Activated CD4-positive, alpha-beta T cell treated with anti-CD3 and anti-CD28 coated beads, Interleukin-2, amount 10 ng/mL, durations not matched to agents 7 days and 5 days (primary cell): ENCODE data around the gene CACNA1C. TPM values are rescaled to one million over a fixed set of nuclear protein-coding genes. Genes with fewer than 3 reads are reported as not detected.

ENCODE experiments used
- CTCF ChIA-PET: fragments of 350-600 bp; sonication (Branson Sonifier 250); formaldehyde crosslinking; loops from one replicate; lab custom pipeline; 2021; ENCODE audit warnings: antibody characterized with exemption; lab: Charles Lee
- POLR2A ChIA-PET: fragments of 350-600 bp; sonication (Branson Sonifier 250); formaldehyde crosslinking; loops from one replicate; lab custom pipeline; 2021; ENCODE audit warnings: antibody characterized with exemption; lab: Charles Lee
- DNase-seq: peaks from one replicate; pipeline ENCODE4 v3.0.0-alpha.2; 2020
- H3K27ac Mint-ChIP-seq: one replicate; pipeline ENCODE4 v1.8.0; 2021; ENCODE audit warnings: mild to moderate bottlenecking, moderate library complexity, mixed read lengths
- H3K27me3 Mint-ChIP-seq: one replicate; pipeline ENCODE4 v1.8.0; 2021; ENCODE audit warnings: mixed read lengths
- H3K36me3 Mint-ChIP-seq: one replicate; pipeline ENCODE4 v1.8.0; 2021; ENCODE audit warnings: low read depth, mixed read lengths
- H3K4me1 Mint-ChIP-seq: one replicate; pipeline ENCODE4 v1.8.0; 2021; ENCODE audit warnings: mixed read lengths
- H3K4me3 Mint-ChIP-seq: one replicate; pipeline ENCODE4 v1.8.0; 2021; ENCODE audit warnings: mild to moderate bottlenecking, moderate library complexity, mixed read lengths
- H3K9me3 Mint-ChIP-seq: one replicate; pipeline ENCODE4 v1.8.0; 2021; ENCODE audit warnings: mixed read lengths
- total RNA-seq, 2 experiments: library from RNA; stranded (reverse); gene quantifications; one replicate each; pipeline ENCODE4 v1.2.3, GENCODE V29; 2021

Gene CACNA1C
- total RNA-seq, 2 experiments from 2014 or later: 0.12 to 0.15 TPM

GRCh38 chr12:2503036-2503435 lies 450.2 kb downstream of the CACNA1C start:
- H3K9me3 Mint-ChIP-seq: no peaks in the 10 kb centered on the region
- H3K27ac Mint-ChIP-seq: no peak overlapping the region
- H3K36me3 Mint-ChIP-seq: no peaks in the 10 kb centered on the region
- peaks cover 3% of the 10 kb centered on the region for H3K27me3 Mint-ChIP-seq
- peaks cover 6% of the 10 kb centered on the region for H3K4me1 Mint-ChIP-seq
- DNase-seq: no peak
- CTCF ChIA-PET: interaction anchor here (1.6 kb wide), 1 partner anchor 21 kb away, joined by 3 read pairs; no protein-coding TSS in a partner anchor
- POLR2A ChIA-PET: no interaction called here
- no peak overlapping the region for H3K4me3 Mint-ChIP-seq

GRCh38 chr12:2503762-2504161 lies 451.0 kb downstream of the CACNA1C start:
- no peak for DNase-seq
- no peak overlapping the region for H3K4me3 Mint-ChIP-seq
- H3K36me3 Mint-ChIP-seq: no peaks in the 10 kb centered on the region
- H3K9me3 Mint-ChIP-seq: no peaks in the 10 kb centered on the region
- ChIA-PET CTCF (interaction anchor here (1.6 kb wide), 1 partner anchor 20 kb away, joined by 3 read pairs; no protein-coding TSS in a partner anchor), POLR2A (no interaction called here)
- peaks cover 3% of the 10 kb centered on the region for H3K27me3 Mint-ChIP-seq
- H3K27ac Mint-ChIP-seq: no peak overlapping the region
- peaks cover 6% of the 10 kb centered on the region for H3K4me1 Mint-ChIP-seq

GRCh38 chr12:2504577-2504976 lies 451.8 kb downstream of the CACNA1C start:
- Mint-ChIP-seq H3K4me3 (no peak overlapping the region), H3K36me3 (no peaks in the 10 kb centered on the region), H3K4me1 (peaks cover 6% of the 10 kb centered on the region), H3K27ac (no peak overlapping the region), H3K27me3 (peaks cover 3% of the 10 kb centered on the region), H3K9me3 (no peaks in the 10 kb centered on the region)
- ChIA-PET POLR2A (no interaction called here), CTCF (no interaction called here)
- no peak for DNase-seq

- H3K36me3 Mint-ChIP-seq: no peaks in the 10 kb centered on the region
- POLR2A ChIA-PET: no interaction called here
- no peak overlapping the region for H3K27ac Mint-ChIP-seq
- no peak for DNase-seq
- no peaks in the 10 kb centered on the region for H3K9me3 Mint-ChIP-seq
- no peak overlapping the region for H3K4me3 Mint-ChIP-seq
- H3K27me3 Mint-ChIP-seq: peaks cover 3% of the 10 kb centered on the region
- no peaks in the 10 kb centered on the region for H3K4me1 Mint-ChIP-seq
- CTCF ChIA-PET: no interaction called here
Measured at GRCh38 chr12:2507814-2508213, 455.0 kb downstream of the CACNA1C start.

GRCh38 chr12:2509137-2509536 lies 456.4 kb downstream of the CACNA1C start:
- ChIA-PET CTCF (no interaction called here), POLR2A (no interaction called here)
- Mint-ChIP-seq H3K9me3 (no peaks in the 10 kb centered on the region), H3K36me3 (no peaks in the 10 kb centered on the region), H3K27me3 (no peaks in the 10 kb centered on the region), H3K27ac (no peak overlapping the region), H3K4me1 (no peaks in the 10 kb centered on the region), H3K4me3 (no peak overlapping the region)
- no peak for DNase-seq

- no peaks in the 10 kb centered on the region for H3K36me3 Mint-ChIP-seq
- H3K4me3 Mint-ChIP-seq: no peak overlapping the region
- no peak overlapping the region for H3K27ac Mint-ChIP-seq
- ChIA-PET CTCF (no interaction called here), POLR2A (no interaction called here)
- H3K9me3 Mint-ChIP-seq: no peaks in the 10 kb centered on the region
- H3K4me1 Mint-ChIP-seq: no peaks in the 10 kb centered on the region
- no peaks in the 10 kb centered on the region for H3K27me3 Mint-ChIP-seq
- no peak for DNase-seq
Measured at GRCh38 chr12:2510045-2510444, 457.3 kb downstream of the CACNA1C start.

- Mint-ChIP-seq H3K4me1 (no peaks in the 10 kb centered on the region), H3K4me3 (no peak overlapping the region), H3K36me3 (no peaks in the 10 kb centered on the region), H3K27ac (no peak overlapping the region), H3K9me3 (no peaks in the 10 kb centered on the region), H3K27me3 (no peaks in the 10 kb centered on the region)
- ChIA-PET CTCF (interaction anchor here (0.6 kb wide), 1 partner anchor 74 kb away, joined by 3 read pairs; no protein-coding TSS in a partner anchor), POLR2A (no interaction called here)
- DNase-seq: no peak
Measured at GRCh38 chr12:2513141-2514037, 460.6 kb downstream of the CACNA1C start.

GRCh38 chr12:2514038-2514340 lies 461.2 kb downstream of the CACNA1C start:
- DNase-seq: no peak
- no peak overlapping the region for H3K27ac Mint-ChIP-seq
- no peaks in the 10 kb centered on the region for H3K9me3 Mint-ChIP-seq
- no peaks in the 10 kb centered on the region for H3K27me3 Mint-ChIP-seq
- no peaks in the 10 kb centered on the region for H3K4me1 Mint-ChIP-seq
- ChIA-PET POLR2A (no interaction called here), CTCF (interaction anchor here (0.6 kb wide), 1 partner anchor 74 kb away, joined by 3 read pairs; no protein-coding TSS in a partner anchor)
- no peaks in the 10 kb centered on the region for H3K36me3 Mint-ChIP-seq
- no peak overlapping the region for H3K4me3 Mint-ChIP-seq

GRCh38 chr12:2520722-2521246 lies 468.0 kb downstream of the CACNA1C start:
- Mint-ChIP-seq H3K4me1 (no peaks in the 10 kb centered on the region), H3K36me3 (no peaks in the 10 kb centered on the region), H3K4me3 (no peak overlapping the region), H3K27me3 (no peaks in the 10 kb centered on the region), H3K27ac (no peak overlapping the region), H3K9me3 (no peaks in the 10 kb centered on the region)
- POLR2A ChIA-PET: no interaction called here
- CTCF ChIA-PET: no interaction called here
- DNase-seq: no peak

- Mint-ChIP-seq H3K36me3 (no peaks in the 10 kb centered on the region), H3K4me3 (no peak overlapping the region), H3K27ac (no peak overlapping the region), H3K9me3 (no peaks in the 10 kb centered on the region), H3K4me1 (peaks cover 3% of the 10 kb centered on the region), H3K27me3 (peaks cover under 1% of the 10 kb centered on the region)
- no peak for DNase-seq
- ChIA-PET CTCF (interaction anchor here (1.4 kb wide), 1 partner anchor 20 kb away, joined by 3 read pairs; no protein-coding TSS in a partner anchor), POLR2A (no interaction called here)
Measured at GRCh38 chr12:2523317-2523716, 470.5 kb downstream of the CACNA1C start.

- DNase-seq: no peak
Measured at GRCh38 chr12:2523844-2524243, 471.1 kb downstream of the CACNA1C start.

GRCh38 chr12:2526371-2526770 lies 473.6 kb downstream of the CACNA1C start:
- Mint-ChIP-seq H3K4me1 (peaks cover 11% of the 10 kb centered on the region), H3K4me3 (no peak overlapping the region), H3K27me3 (peaks cover 2% of the 10 kb centered on the region), H3K9me3 (no peaks in the 10 kb centered on the region), H3K36me3 (no peaks in the 10 kb centered on the region), H3K27ac (no peak overlapping the region)
- no peak for DNase-seq
- CTCF ChIA-PET: interaction anchor here (1.5 kb wide), 1 partner anchor 30 kb away, joined by 3 read pairs; no protein-coding TSS in a partner anchor
- POLR2A ChIA-PET: no interaction called here

More at GRCh38 chr12:2523844-2524243, 471.1 kb downstream of the CACNA1C start:
- Mint-ChIP-seq H3K36me3 (no peaks in the 10 kb centered on the region), H3K4me3 (no peak overlapping the region), H3K4me1 (peaks cover 3% of the 10 kb centered on the region), H3K27ac (no peak overlapping the region), H3K9me3 (no peaks in the 10 kb centered on the region), H3K27me3 (peaks cover 2% of the 10 kb centered on the region)
- ChIA-PET POLR2A (no interaction called here), CTCF (interaction anchor here (0.6 to 1.4 kb wide), 2 partner anchors 21 to 246 kb away, joined by 3 read pairs; no protein-coding TSS in a partner anchor)

- peaks cover 11% of the 10 kb centered on the region for H3K4me1 Mint-ChIP-seq
- ChIA-PET POLR2A (no interaction called here), CTCF (no interaction called here)
- H3K27me3 Mint-ChIP-seq: peaks cover 2% of the 10 kb centered on the region
- H3K4me3 Mint-ChIP-seq: no peak overlapping the region
- H3K36me3 Mint-ChIP-seq: no peaks in the 10 kb centered on the region
- H3K9me3 Mint-ChIP-seq: no peaks in the 10 kb centered on the region
- DNase-seq: no peak
- H3K27ac Mint-ChIP-seq: no peak overlapping the region
Measured at GRCh38 chr12:2528001-2528400, 475.2 kb downstream of the CACNA1C start.
